Adipocyte (in vitro differentiated cells): ENCODE measurements around the gene ATP8B3.

ENCODE experiments used
- DNase-seq: peaks from one replicate; pipeline ENCODE4 v3.0.0-alpha.2; 2015; ENCODE audit warnings: low read depth
- H3K27me3 ChIP-seq: replicated peaks from 2 replicates; pipeline ENCODE4 v1.7.0; 2013; ENCODE audit warnings: mild to moderate bottlenecking, low read length, moderate library complexity; ENCODE audit not compliant: control insufficient read depth, insufficient read depth
- H3K36me3 ChIP-seq: 2 replicates; pipeline ENCODE4 v1.7.0; 2013; ENCODE audit warnings: low read length, mild to moderate bottlenecking, moderate library complexity; ENCODE audit not compliant: control insufficient read depth, insufficient read depth, severe bottlenecking
- H3K4me1 ChIP-seq: 2 replicates; pipeline ENCODE4 v1.7.0; 2013; ENCODE audit warnings: mild to moderate bottlenecking, low read length, moderate library complexity; ENCODE audit not compliant: control insufficient read depth, insufficient read depth
- H3K4me3 ChIP-seq: 2 replicates; pipeline ENCODE4 v1.7.0; 2013; ENCODE audit warnings: mild to moderate bottlenecking, low read length, moderate library complexity
- H3K9ac ChIP-seq: 2 replicates; pipeline ENCODE4 v1.7.0; 2013; ENCODE audit warnings: mild to moderate bottlenecking, low read length, moderate library complexity
- H3K9me3 ChIP-seq: 2 replicates; pipeline ENCODE4 v1.7.0; 2013; ENCODE audit warnings: mild to moderate bottlenecking, low read length, moderate library complexity; ENCODE audit not compliant: control insufficient read depth

The ATP8B3 gene

DNA sequence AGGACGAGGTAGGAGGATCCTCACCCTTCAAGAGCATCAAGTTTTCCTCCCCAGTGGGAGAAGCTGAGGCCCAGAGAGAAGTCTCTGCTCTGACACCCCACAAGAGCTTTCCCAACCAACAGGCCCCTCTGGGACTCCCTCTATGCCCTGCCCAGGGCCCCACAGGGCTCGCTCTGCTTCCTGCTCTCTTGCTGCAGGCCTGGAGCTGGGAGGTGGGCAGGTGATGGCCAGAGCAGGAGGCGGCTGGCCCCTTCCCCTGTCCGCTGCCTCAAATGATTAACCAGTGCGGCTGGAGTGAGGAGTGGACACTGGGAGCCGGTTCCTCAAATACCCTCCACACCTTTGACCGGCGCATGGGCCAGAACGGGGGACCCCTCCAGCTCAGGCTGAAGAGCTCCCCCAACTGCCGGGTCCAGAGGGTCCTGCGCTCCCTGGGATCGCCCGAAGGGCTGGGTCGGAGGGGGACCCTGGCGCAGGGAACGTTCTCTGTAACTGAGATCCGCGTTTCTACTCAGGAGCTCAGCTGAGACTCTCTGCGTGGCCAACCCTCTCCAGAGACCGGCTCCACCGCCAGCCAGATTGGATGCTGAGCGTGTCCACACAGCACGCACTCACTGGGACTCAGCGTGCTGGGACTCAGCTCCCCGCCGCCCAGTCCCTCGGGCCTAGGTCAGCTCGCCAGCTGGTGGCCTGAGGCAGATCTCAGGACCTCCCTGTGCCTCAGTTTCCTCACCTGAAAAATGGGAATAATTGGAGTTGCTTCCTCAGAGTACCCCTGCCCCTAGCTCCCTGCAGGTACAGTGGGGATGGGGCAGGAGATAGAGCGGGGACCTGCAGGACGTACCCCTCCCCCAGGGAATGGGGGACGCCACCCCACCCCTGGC lies 65.4 kb downstream of the ATP8B3 start:
- DNase-seq: no peak
- no peaks in the 10 kb centered on the region for H3K36me3 ChIP-seq
- H3K4me3 ChIP-seq: no peak overlapping the region
- no peaks in the 10 kb centered on the region for H3K9me3 ChIP-seq
- H3K4me1 ChIP-seq: no peaks in the 10 kb centered on the region
- no peak overlapping the region for H3K9ac ChIP-seq
- peaks cover 54% of the 10 kb centered on the region for H3K27me3 ChIP-seq

DNA sequence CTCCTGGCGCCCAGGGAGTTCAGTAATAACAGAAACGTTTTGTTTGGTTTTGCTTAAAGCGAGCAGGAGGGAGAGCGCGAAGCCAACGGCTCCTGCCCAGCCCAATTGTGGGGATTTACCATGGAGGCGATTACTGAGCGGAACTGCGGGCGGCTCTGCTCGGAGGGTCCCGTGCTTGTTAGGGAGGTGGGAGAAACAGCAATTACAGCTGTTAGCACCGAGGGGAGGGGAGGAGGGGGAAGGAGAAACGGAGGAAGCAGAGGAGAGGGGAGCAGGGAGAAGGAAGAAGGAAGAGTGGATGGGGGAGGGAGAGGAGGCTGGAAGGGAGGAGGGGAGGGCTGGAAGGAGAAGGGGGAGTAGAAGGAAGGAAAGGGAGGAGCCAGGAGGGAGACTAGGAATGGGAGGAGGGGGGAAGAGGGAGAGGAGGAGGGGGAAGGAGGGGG lies 66.5 kb downstream of the ATP8B3 start:
- Histone ChIP-seq H3K36me3 (no peaks in the 10 kb centered on the region), H3K9me3 (no peaks in the 10 kb centered on the region), H3K27me3 (peaks cover 44% of the 10 kb centered on the region), H3K4me3 (no peak overlapping the region), H3K4me1 (no peaks in the 10 kb centered on the region), H3K9ac (no peak overlapping the region)
- no peak for DNase-seq

DNA sequence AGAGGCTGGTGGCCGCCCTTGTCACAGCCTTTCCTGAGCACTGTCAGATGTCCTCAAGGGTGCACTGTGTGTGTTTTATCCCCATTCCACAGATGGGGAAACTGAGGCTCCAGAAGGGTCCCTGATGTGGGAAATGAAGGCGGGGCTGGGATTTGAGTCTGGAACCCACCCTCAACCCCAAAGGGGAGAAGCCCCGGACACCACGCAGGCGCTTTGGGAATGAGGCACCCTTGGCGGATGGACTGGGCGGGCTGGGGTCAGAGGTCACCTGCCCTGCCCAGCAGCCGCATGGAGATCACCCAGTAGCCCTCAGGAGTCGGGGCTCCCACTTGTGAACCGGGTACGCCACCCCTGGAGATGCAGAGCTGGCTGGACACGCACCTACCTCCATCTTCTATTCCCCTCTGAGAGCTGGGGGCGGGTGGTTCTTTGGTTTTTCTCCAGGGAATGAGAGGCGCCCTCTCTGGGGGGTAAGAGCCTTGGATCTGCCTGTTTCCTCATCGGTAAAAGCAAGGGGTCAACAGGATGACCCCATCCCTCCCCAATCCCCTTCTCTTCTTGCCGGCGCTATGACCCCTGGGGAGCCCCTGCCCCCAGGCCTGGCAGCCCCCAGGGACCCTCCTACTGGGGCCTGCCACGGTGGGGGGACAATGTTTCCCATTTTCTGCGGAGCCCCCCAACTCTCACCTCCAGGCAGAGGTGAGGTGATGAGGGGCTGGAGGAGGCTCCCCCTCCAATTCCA lies 67.1 kb downstream of the ATP8B3 start:
- H3K4me1 ChIP-seq: no peaks in the 10 kb centered on the region
- H3K4me3 ChIP-seq: no peak overlapping the region
- no peak overlapping the region for H3K9ac ChIP-seq
- H3K27me3 ChIP-seq: peaks cover 43% of the 10 kb centered on the region
- no peak for DNase-seq
- peaks cover 6% of the 10 kb centered on the region for H3K9me3 ChIP-seq
- H3K36me3 ChIP-seq: no peaks in the 10 kb centered on the region

DNA sequence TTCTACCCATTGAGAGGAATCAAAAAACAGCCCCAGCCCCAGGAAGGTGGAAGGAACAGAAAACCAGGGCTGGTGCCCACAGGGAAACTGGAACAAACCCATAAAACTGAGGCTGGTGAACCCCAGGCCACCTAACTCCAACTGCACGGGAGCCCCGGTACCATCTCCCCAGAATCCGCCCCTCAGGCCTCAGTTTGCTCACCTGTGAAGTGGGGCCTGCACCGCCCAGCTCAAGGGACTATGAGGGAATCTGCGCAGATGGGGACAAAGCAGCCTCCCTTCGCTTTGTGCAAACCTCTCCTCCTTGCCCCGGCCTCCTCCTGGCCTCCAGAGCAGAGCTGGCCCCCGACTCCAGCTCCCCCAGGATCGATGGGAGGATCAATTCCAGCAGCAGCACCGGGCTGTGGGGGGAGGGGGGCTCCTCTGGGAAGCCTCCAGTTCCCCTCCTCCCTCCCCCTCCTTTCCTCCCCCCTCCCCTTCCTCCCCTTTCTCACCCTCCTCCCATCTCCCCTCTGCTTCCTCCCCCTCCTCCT lies 67.9 kb downstream of the ATP8B3 start:
- H3K9ac ChIP-seq: no peak overlapping the region
- peaks cover 44% of the 10 kb centered on the region for H3K27me3 ChIP-seq
- no peak for DNase-seq
- H3K4me3 ChIP-seq: no peak overlapping the region
- no peaks in the 10 kb centered on the region for H3K4me1 ChIP-seq
- peaks cover 9% of the 10 kb centered on the region for H3K9me3 ChIP-seq
- H3K36me3 ChIP-seq: no peaks in the 10 kb centered on the region

DNA sequence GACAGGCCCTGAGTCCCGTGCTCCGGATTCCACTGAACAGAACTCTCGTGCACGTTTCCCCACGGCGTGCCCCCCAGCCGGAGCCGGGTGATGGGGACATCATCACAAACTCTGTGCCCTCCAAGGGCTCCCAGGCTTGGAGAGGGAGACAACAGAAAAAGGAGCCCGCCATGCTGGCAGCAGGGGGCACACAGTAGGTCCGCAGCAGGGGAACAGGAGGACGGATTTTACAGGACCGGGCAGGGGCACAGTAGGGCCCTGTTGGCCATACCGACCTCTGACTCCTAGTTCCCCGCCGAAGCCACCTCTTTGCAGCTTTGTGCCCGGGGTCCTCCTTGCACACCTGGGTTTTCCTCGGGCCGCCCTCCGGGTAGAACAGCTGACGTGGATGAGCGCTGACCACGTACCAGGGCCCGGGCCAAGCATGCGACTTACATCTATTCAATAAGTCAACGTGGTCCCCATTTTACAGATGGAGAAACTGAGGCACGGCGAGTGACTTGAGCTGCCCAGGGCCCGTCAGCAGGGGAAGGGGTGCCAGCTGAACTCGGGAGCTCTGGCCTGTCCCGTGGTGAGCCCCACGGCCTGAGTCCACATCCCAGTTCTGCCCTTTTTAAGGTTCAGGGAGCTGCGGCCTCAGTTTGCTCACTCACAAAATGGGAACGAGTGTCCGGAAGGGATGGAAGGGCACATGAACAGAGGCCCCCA lies 68.9 kb downstream of the ATP8B3 start:
- peaks cover 38% of the 10 kb centered on the region for H3K27me3 ChIP-seq
- no peak overlapping the region for H3K4me3 ChIP-seq
- H3K9ac ChIP-seq: no peak overlapping the region
- H3K4me1 ChIP-seq: no peaks in the 10 kb centered on the region
- no peaks in the 10 kb centered on the region for H3K36me3 ChIP-seq
- peaks cover 9% of the 10 kb centered on the region for H3K9me3 ChIP-seq
- no peak for DNase-seq

DNA sequence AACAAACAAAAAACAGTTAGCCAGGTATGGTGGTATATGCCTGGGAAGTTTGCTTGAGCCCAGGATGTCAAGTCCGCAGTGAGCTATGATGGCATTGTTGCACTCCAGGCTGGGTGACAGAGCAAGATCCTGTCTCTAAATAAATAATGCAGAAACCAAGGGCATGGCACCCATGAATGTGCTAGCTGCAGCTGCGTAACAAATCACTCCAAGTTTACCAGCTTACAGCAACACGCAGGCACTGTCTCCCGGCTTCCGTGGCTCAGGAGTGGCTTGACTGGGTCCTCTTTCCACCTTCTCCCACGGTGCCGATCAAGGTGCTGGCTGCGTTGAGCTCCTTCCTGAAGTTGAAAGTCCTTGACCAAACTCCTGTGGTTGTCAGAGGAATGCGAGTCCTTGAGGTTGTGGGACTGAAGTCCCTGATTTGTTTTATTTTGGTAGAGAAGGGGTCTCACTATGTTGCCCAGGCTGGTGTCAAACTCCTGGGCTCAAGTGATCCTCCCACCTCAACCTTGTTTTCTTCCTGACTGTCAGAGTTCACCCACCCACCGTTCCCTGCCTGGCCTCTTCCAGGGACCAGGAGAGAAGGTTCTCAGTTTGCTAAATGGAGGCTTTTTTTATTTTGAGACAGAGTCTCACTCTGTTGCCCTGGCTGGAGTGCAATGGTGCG lies 72.0 kb downstream of the ATP8B3 start:
- H3K4me3 ChIP-seq: no peak overlapping the region

DNA sequence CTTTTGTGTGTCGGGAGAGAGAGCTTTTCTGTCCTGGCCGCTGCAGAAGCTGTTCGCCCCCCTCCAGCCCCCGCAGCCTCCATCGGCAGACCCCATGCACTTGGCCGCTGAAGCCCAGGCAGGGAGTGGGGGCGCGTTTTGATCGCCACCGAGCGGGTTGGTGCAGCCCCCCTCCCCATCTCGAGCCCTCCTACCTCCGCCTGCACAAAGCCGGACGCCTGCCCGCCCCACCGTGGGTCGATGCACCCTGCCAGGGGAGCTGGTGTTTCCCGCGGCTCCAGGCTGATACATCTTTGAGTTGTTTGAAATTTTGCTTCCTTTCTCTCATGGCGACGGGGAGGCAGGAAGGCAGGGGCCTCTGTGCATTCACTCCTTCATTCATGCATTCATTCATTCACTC lies 75.1 kb downstream of the ATP8B3 start:
- DNase-seq: no peak
- no peaks in the 10 kb centered on the region for H3K4me1 ChIP-seq
- H3K9me3 ChIP-seq: peaks cover 9% of the 10 kb centered on the region
- peaks cover 46% of the 10 kb centered on the region for H3K27me3 ChIP-seq
- no peak overlapping the region for H3K4me3 ChIP-seq
- no peak overlapping the region for H3K9ac ChIP-seq
- no peaks in the 10 kb centered on the region for H3K36me3 ChIP-seq

More for the DNA sequence above, 72.0 kb downstream of the ATP8B3 start:
- peaks cover 40% of the 10 kb centered on the region for H3K27me3 ChIP-seq
- H3K9ac ChIP-seq: no peak overlapping the region
- peaks cover 9% of the 10 kb centered on the region for H3K9me3 ChIP-seq
- no peak for DNase-seq
- H3K36me3 ChIP-seq: no peaks in the 10 kb centered on the region
- no peaks in the 10 kb centered on the region for H3K4me1 ChIP-seq

DNA sequence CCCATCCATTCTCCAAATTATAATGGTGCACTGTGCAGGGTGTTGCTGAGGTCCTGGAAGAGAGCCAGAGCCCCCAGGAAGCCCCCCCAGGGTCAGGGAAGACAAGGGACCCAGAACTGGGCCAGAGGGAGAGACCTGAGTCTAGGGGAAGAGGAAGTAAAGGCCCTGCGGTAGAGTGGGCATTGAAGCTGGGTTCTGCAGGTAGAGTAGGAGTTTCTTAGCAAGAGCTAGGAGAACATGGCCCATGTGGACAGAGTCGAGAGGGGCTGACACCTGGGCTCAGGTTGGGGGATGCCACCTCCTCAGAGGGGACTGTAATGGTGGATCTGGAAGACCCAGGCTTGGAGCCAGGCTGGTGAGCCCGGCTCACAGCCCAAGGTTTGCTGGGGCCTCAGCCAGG lies 75.8 kb downstream of the ATP8B3 start:
- Histone ChIP-seq H3K27me3 (peaks cover 51% of the 10 kb centered on the region), H3K4me3 (no peak overlapping the region), H3K4me1 (no peaks in the 10 kb centered on the region), H3K9ac (no peak overlapping the region), H3K9me3 (peaks cover 9% of the 10 kb centered on the region), H3K36me3 (no peaks in the 10 kb centered on the region)
- no peak for DNase-seq

DNA sequence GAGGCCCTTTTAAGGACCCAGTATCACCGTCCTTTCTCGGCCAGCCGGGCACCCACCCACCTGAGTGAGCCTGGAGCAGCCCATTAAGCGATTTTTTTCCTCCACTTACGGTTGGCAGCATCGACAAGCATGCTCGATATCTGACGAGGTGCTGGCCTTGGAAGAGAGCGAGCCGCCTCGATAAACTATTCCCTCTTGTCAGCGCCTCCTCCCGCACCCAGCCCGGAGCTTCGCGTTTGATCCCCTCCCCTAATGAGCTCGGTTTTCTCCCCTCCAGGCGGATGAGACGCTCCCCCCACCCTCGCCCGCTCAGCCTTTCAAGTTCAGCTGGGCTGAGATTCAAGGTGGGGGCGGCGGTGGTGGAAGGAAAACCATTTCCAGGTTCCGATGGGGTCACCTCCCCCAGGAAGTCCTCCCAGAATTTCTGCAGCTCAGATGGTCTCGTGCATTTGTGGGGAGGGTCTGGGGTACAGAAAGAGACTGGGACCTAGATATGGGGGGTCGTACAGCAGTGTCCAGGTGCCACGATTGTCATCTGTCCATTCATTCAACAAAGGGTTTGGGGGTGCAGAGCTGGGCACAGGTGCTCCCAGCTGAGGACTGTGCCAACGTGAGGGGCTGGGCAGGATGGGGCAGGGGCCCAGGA lies 77.6 kb downstream of the ATP8B3 start:
- DNase-seq: no peak
- Histone ChIP-seq H3K9me3 (no peaks in the 10 kb centered on the region), H3K36me3 (no peaks in the 10 kb centered on the region), H3K4me3 (no peak overlapping the region), H3K27me3 (peaks cover 50% of the 10 kb centered on the region), H3K4me1 (no peaks in the 10 kb centered on the region), H3K9ac (no peak overlapping the region)
